SH-SY5Y (cell line): ENCODE results near the gene PCDHB3.

Source experiments
- GATA2 ChIP-seq: IDR thresholded peaks from 2 replicates; pipeline ENCODE4 v1.6.1; 2011; ENCODE audit warnings: mild to moderate bottlenecking, low read depth, low read length
- GATA3 ChIP-seq: IDR thresholded peaks from 2 replicates; pipeline ENCODE4 v1.6.1; 2011; ENCODE audit warnings: low read depth, mild to moderate bottlenecking, low read length, moderate library complexity

The PCDHB3 gene

DNA sequence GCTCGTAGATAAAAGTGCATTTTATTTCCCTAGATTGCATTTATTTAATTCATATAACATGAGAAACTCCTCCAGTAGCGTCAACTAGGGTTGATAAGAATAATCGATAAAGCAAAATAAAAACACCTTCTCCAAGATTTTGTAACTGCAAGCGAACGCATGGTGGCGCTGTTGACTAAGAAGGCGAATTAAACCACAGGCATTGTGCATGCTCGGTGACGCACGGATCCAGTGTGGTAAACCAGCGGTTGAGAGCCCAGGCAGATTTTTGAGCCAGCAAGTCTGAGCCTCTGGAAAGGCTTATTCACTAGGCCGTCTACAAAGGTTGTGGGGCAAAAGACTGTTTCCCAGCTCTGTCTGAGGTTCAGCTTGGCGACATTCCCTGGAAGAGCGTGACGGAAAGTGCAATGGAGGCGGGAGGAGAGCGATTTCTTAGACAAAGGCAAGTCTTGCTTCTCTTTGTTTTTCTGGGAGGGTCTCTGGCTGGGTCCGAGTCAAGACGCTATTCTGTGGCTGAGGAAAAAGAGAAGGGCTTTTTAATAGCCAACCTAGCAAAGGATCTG is at the start of gene PCDHB3:
Gene PCDHB3 (plus strand): TSS at position 231 of the 563 bp plus-strand sequence. CDS start 177 bp downstream, at position 408.
- TF ChIP-seq GATA2 (no peak), GATA3 (no peak)

DNA sequence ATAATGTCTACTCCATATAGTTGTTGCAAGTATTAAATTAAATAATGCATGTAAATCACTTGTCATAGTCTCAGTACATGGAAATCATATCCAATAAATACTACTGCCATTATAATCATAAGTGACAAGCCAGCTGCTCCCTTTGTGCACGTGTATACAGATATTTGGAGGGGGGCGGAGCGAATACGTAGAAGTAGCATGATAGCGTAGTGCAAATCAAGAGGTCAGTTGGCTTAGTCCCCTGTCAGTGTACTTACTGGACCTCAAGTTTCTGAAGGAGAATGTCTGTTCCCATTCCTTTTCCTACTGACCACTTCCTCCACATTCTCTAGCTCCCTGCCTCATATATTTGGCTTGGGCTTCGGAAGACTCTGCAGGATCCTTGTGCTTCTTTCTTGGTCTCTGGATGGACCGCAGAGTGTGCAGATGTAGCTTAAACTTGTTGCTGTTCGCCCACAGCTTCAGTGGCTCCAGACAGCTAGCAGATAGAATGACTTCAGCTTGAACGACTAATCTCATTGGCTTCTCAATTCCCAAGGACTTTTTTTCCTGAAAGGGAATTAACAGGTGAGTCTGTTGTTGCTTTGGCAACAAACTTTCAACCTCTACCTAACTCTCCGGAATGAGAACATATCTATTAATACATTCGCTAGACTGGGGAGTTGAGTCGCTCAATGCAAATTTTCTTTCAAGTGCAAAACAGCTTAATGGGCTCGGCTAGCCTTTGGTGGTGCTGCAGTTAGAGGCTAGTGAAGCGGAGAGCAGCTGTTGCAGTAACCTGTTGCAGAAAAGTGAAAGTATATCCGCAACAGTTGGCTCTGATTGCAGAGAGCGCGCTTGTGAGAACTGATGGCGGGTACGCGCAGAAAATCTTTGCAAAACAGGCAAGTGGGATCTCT is 49.4 kb upstream of the PCDHB3 start, which contains the start of gene PCDHB1:
Gene PCDHB1 (plus strand): TSS at position 753 of the 899 bp plus-strand sequence. CDS start 97 bp downstream, at position 850.
- TF ChIP-seq GATA3 (no peak), GATA2 (no peak)

DNA sequence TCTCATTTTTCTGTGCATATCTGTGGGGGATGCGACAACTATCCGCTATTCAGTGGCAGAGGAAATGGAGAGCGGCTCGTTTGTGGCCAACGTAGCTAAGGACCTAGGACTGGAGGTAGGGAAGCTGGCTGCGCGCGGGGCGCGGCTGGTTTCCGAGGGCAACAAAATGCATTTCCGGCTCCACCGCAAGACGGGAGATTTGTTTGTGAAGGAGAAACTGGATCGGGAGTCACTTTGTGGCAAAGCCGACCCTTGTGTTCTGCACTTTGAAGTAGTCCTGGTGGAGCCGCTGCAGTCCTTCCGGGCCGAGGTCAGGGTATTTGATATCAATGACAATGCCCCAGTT is 48.8 kb upstream of the PCDHB3 start:
- TF ChIP-seq GATA3 (no peak), GATA2 (no peak)

DNA sequence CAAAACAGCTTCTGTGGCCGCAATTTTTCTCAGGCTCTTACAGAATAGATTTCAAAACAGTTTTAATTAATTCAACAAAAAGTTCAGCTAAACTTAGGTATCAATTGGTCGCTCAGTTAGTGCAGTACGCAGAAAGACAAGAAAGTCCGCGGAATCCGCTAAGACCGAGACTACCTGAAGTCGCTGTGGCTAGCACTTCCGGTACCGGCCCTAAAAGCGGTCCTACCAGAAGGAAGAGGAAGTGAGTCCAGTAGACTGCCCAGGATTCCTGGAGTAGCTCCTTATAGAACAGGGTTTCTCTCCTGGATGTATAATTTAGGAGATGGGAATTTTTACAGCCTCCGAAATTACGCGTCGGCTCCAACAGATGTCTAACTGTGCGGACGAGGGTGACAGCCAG is 22.4 kb upstream of the PCDHB3 start:
- TF ChIP-seq GATA3, result no peak
- TF ChIP-seq GATA2, result no peak

DNA sequence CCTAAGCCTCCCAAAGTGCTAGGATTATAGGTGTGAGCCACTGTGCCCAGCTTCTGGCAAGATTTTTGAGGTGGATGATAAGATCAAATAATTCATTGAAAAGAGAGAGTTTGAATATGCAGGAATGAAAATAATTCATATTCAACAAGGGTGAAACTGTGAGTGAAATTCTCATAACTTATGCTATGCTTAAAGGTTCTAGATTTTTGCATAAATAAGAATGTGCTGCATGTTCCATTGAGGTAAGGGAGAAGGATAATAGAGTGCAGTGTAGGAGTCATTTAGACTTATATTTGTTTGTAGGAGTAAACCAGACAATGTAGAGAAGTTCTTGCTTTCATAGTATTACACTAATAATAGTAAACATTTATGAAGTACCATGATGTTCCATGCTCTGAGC is 18.0 kb upstream of the PCDHB3 start:
- TF ChIP-seq GATA2, result no peak
- TF ChIP-seq GATA3, result no peak

DNA sequence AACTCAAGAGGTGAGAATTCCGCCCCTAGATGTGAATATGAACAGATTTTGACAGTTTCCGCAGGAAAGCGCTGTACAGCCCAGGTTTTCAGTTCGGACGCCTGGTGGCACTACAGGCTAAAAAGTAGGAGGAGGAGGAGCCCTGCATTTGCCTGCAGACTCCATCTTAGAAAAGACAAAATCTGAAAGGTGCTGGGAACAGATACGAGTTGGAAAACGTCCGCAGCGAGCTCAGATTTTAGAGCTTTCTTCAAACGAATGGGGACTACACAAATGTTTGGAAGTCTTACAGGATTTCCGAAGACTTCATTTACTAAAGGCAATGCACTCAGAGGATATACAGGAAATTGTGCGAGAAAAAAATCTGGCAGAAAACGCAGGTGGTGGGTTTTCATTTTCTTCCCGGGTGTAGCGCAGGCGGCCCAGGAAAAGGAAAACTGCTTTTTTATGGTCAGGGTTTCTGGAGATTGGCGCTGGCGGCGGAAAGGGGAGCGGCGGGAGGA is 15.7 kb upstream of the PCDHB3 start:
- TF ChIP-seq GATA2 (no peak), GATA3 (no peak)

DNA sequence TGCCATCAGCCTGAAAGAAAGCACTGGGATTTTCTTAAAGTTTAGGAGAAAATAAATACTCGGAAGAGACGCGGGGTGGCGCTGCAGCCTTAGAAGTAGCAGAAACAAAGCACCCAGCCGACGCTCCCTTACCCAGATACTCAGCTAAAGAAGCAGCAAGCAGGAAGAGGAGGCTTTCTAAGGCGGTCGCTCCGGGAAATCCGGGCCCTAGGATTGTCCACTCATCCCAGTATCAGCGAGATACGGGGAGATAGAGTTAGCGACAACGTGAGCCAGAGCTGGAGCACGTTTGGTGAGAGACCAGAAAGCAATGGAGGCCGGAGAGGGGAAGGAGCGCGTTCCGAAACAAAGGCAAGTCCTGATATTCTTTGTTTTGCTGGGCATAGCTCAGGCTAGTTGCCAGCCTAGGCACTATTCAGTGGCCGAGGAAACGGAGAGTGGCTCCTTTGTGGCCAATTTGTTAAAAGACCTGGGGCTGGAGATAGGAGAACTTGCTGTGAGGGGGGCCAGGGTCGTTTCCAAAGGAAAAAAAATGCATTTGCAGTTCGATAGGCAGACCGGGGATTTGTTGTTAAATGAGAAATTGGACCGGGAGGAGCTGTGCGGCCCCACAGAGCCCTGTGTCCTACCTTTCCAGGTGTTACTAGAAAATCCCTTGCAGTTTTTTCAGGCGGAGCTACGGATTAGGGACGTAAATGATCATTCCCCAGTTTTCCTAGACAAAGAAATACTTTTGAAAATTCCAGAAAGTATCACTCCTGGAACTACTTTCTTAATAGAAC is 5.6 kb upstream of the PCDHB3 start, which contains the start of gene PCDHB2:
Gene PCDHB2 (plus strand): TSS at position 135 of the 782 bp plus-strand sequence. CDS start 176 bp downstream, at position 311.
- no peak for TF ChIP-seq GATA3
- TF ChIP-seq GATA2, result no peak

DNA sequence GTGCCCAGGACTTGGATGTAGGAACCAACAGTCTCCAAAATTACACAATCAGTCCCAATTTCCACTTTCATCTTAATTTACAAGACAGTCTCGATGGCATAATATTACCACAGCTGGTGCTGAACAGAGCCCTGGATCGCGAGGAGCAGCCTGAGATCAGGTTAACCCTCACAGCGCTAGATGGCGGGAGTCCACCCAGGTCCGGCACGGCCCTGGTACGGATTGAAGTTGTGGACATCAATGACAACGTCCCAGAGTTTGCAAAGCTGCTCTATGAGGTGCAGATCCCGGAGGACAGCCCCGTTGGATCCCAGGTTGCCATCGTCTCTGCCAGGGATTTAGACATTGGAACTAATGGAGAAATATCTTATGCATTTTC is 5.0 kb upstream of the PCDHB3 start:
- TF ChIP-seq GATA3 (no peak), GATA2 (no peak)

DNA sequence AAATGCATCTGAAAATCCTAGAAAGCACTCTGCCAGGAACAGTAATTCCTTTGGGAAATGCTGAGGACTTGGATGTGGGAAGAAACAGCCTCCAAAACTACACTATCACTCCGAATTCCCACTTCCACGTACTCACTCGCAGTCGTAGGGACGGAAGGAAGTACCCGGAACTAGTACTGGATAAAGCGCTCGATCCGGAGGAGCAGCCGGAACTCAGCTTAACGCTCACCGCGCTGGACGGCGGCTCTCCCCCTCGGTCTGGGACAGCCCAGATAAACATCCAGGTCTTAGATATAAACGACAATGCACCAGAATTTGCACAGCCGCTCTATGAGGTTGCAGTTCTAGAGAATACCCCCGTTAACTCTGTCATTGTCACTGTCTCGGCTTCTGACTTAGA is 786 bp downstream of the PCDHB3 start:
- TF ChIP-seq GATA3 (no peak), GATA2 (no peak)

DNA sequence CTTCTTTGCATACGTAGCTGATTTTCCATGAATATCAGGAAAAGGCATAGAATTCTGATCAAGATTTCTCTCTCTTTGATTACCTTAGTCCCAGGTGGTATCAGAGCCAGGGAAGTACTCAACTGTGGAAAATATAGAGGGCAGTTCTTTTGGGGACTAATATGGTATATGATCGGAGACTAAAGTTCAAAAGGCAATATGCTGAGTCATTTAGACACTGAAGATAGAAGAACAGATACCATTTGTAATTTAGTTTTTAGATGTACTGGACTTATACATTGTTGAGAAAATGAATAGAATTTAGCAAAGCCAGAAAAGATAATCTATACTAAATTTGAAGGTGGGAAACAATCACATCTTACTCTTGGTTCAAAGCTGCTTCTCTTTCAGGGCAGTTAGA is 5.1 kb downstream of the PCDHB3 start:
- TF ChIP-seq GATA3, result no peak
- no peak for TF ChIP-seq GATA2

DNA sequence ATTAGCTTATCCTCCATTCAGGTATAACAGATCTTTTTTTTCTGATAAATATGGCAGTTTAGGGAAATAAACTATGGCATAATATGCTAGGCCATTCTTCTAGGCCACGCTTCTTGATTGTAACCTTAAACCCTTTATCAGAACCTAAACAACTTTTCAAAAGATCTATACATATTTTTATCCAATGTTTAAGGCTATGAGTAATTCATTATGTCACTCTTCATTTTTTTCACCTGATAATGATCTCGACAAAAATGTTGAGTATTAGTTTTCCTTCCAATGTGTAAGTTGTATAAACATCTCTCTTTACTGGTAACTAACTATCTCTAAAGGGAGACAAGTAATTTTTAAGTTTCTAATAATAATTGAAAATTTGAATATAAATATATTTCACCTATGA is 19.0 kb downstream of the PCDHB3 start:
- TF ChIP-seq GATA2 (no peak), GATA3 (no peak)

DNA sequence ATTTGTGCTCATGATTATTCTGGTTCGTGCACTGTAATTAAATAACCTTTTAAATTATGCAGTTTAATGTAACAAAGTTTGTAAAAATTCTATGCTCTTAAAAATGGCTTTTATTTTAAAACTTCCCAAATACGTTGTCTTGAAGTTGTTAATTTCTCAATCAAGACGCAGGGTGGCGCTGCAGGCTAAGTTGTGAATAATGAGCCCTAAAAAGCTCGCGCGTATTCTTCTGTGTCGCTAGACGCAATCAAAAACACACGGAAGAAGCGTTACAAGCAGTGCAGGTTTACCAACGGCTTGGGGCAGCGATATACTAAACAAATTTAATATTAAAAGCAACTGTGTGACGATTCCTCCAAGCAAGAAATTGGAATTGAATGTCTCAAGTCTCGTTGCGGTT is 21.3 kb downstream of the PCDHB3 start, which contains the start of gene PCDHB4:
Gene PCDHB4 (plus strand): TSS at position 256 of the 400 bp plus-strand sequence. CDS start 181 bp downstream, outside the sequence.
- TF ChIP-seq GATA2, result no peak
- no peak for TF ChIP-seq GATA3

DNA sequence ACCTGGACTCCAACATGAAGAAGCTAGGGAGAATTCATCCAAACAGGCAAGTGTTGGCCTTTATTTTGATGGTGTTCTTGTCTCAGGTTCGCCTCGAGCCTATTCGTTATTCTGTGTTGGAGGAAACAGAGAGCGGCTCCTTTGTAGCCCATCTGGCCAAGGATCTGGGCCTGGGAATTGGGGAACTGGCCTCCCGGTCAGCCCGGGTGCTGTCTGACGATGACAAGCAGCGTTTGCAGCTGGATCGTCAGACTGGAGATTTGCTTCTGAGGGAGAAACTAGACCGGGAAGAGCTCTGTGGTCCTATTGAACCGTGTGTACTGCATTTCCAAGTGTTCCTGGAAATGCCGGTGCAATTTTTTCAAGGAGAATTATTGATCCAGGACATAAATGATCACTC is 21.7 kb downstream of the PCDHB3 start:
- TF ChIP-seq GATA2 (no peak), GATA3 (no peak)

DNA sequence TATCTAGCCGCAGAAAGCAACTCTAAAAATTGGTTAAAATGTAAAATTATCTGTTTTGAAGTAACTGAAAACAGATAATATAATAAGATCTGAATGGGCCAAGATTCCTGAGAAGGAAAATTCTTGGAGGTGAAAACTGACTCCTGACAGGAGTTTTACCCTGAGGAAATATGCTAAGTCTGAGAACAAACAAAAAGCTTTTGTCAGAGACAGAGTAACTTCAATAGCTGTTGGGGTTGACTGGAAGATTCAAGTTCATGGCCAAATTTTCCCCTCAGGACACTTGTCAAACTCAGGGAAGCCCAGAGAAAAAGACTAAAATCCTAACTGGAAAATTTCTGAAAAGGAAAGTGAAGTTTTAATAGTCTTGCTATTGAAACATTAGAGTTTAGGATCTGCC is 27.0 kb downstream of the PCDHB3 start:
- TF ChIP-seq GATA3, result no peak
- TF ChIP-seq GATA2, result no peak
